Bronchial epithelial cell (primary cell): ENCODE measurements around the gene GRM8. TPM values are rescaled to one million over a fixed set of nuclear protein-coding genes. Genes with fewer than 3 reads are reported as not detected.
"Not testable (repeated sequence)": the region's sequence is repeated elsewhere in the genome, so short reads cannot be mapped to it uniquely, and the experiment has no call there.

Experiments
- DNase-seq: peaks from one replicate; pipeline ENCODE4 v3.0.0-alpha.2; 2010; ENCODE audit warnings: low read depth
- FAIRE-seq: peaks from 2 replicates; lab custom pipeline; 2011; peaks lifted over from hg19 to GRCh38; lab: Jason Lieb, UNC
- H3K27me3 ChIP-seq: 2 replicates; pipeline ENCODE4 v1.5.1; 2011; ENCODE audit warnings: low read length; ENCODE audit not compliant: control insufficient read depth, insufficient read depth
- H3K36me3 ChIP-seq: 2 replicates; pipeline ENCODE4 v1.5.1; 2011; ENCODE audit warnings: low read length; ENCODE audit not compliant: control insufficient read depth, insufficient read depth
- H3K4me3 ChIP-seq: 2 replicates; pipeline ENCODE4 v1.5.1; 2011; ENCODE audit warnings: mild to moderate bottlenecking, low read depth, low read length, control low read depth
- CTCF ChIP-seq: IDR thresholded peaks from 2 replicates; pipeline ENCODE4 v1.5.1; 2011; ENCODE audit warnings: mild to moderate bottlenecking, moderate library complexity, low read length, control low read depth, inconsistent platforms; ENCODE audit not compliant: insufficient read depth, severe bottlenecking
- total RNA-seq: library from RNA; depleted of rRNA; stranded (reverse); fragments of >200 nt; gene quantifications from 2 replicates; pipeline ENCODE4 v1.2.1, GENCODE V29; 2014

The GRM8 gene
- total RNA-seq, 1 donor from 2014 or later: not detected

- H3K27me3 ChIP-seq: no peaks in the 10 kb centered on the region
- no peak overlapping the region for H3K4me3 ChIP-seq
- no peak for FAIRE-seq
- no peaks in the 10 kb centered on the region for H3K36me3 ChIP-seq
- no peak for DNase-seq
- TF ChIP-seq CTCF: no peak
Observed at GRCh38 chr7:126690104-126690503, 562.6 kb downstream of the GRM8 start.

- H3K27me3 ChIP-seq: no peaks in the 10 kb centered on the region
- DNase-seq: no peak
- H3K36me3 ChIP-seq: no peaks in the 10 kb centered on the region
- no peak for FAIRE-seq
- no peak overlapping the region for H3K4me3 ChIP-seq
- TF ChIP-seq CTCF: no peak
Observed at GRCh38 chr7:126689037-126689436, 563.7 kb downstream of the GRM8 start.

GRCh38 chr7:126686474-126686873 lies 566.3 kb downstream of the GRM8 start:
- H3K36me3 ChIP-seq: no peaks in the 10 kb centered on the region
- H3K27me3 ChIP-seq: no peaks in the 10 kb centered on the region
- TF ChIP-seq CTCF: no peak
- H3K4me3 ChIP-seq: no peak overlapping the region
- DNase-seq: no peak
- FAIRE-seq: no peak

- FAIRE-seq (no peak), DNase-seq (no peak)
- no peak overlapping the region for H3K4me3 ChIP-seq
- TF ChIP-seq CTCF: no peak
- H3K27me3 ChIP-seq: no peaks in the 10 kb centered on the region
- H3K36me3 ChIP-seq: no peaks in the 10 kb centered on the region
Observed at GRCh38 chr7:126685596-126685995, 567.1 kb downstream of the GRM8 start.

GRCh38 chr7:126685018-126685573 lies 567.6 kb downstream of the GRM8 start:
- TF ChIP-seq CTCF: no peak
- no peak for FAIRE-seq
- Histone ChIP-seq H3K4me3 (no peak overlapping the region), H3K36me3 (no peaks in the 10 kb centered on the region), H3K27me3 (no peaks in the 10 kb centered on the region)
- DNase-seq: no peak

GRCh38 chr7:126682176-126682575 lies 570.6 kb downstream of the GRM8 start:
- no peak for DNase-seq
- H3K27me3 ChIP-seq: no peaks in the 10 kb centered on the region
- no peaks in the 10 kb centered on the region for H3K36me3 ChIP-seq
- FAIRE-seq: no peak
- H3K4me3 ChIP-seq: no peak overlapping the region
- no peak for TF ChIP-seq CTCF

- not testable (repeated sequence) for H3K4me3 ChIP-seq, H3K27me3 ChIP-seq, H3K36me3 ChIP-seq, FAIRE-seq, DNase-seq
Observed at GRCh38 chr7:126668762-126669161, 584.0 kb downstream of the GRM8 start.
